Cortex of kidney (tissue), 1 donor: ENCODE data around the gene DDX47.

Source experiments
- DNase-seq: peaks from one replicate; lab custom pipeline; 2025; lab: John Stamatoyannopoulos, UW

Gene DDX47

DNA sequence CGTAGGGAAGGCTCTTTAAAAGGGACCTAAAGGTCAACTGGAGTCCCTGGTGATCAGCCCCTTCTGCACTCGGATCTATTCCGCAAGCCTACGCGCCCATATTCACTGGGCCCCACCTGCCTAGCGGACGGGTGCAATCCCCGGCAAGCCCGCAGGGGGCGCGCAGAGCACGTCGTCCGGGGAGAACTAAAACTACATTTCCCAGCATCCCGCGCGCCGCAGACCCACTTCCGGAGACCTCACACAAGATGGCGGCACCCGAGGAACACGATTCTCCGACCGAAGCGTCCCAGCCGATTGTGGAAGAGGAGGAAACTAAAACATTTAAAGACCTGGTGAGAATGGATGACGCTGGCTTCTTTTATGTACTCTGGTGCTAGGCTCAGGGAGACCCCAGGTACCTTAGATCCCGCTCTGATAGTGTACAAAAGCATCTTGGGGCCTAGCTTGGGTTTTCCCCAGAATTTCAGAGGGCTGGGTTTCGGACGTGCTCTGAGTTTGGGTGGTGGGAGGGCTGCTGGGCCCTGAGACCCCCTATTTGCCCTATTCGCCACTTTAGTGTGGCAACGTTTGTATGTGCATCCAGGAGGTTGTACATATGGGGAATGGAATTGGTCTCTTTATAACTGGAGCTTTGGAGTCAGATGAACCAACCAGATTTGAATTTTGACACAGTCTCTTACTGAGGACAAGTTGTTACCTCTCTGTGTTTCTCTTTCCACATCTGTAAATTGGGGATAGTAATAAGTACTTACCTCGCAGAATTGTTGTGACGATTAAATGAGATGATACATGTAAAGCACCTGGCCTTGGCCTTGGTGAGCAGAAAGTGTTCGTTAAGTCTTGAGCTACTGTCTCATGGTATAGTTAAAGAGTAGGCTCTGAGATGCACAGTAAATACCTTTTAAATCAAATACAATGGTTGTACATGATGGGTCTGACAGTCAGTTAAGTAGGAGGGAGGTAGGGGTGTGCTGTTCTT lies at the start of gene DDX47:
Gene DDX47, plus strand, starts transcription at position 227 of the 982 bp plus-strand sequence. Its CDS starts 22 bp downstream, at position 249.
- peak; percentile 15 for DNase-seq

DNA sequence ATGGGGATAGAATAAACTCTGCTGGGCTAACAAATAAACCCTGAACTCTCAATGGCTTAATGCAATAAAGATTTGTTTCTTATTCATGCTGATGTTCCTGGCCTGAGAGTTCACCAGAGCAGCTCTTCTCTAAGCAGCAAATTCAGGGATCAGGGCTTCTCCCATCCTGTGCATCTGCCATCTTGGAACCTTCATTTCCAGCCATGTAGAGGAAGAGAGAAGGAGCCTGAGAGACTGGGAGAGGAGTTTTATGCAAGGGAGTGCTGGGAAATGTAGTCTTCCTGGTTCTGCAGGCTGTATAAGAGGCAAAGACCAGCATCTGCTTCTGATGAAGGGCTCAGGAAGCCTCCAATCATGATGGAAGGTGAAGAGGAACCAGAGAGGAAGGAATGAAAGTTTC lies 48.3 kb upstream of the DDX47 start:
- DNase-seq = no peak

DNA sequence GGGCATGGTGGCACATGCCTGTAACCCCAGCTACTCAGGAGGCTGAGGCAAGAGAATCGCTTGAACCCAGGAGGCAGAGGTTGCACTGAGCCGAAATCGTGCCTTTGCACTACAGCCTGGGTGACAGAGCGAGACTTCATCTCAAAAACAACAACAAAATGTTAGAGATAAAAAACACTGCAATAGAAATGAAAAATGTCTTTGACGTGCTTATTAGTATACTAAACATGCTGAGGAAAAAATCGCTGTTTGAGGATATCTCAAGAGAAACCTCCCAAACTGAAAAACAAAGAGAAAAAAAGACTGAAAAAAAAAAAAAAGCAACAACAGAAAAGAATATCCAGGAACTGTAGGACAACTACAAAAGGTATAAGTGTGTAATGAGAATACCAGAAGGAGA lies 42.9 kb upstream of the DDX47 start:
- no peak for DNase-seq

DNA sequence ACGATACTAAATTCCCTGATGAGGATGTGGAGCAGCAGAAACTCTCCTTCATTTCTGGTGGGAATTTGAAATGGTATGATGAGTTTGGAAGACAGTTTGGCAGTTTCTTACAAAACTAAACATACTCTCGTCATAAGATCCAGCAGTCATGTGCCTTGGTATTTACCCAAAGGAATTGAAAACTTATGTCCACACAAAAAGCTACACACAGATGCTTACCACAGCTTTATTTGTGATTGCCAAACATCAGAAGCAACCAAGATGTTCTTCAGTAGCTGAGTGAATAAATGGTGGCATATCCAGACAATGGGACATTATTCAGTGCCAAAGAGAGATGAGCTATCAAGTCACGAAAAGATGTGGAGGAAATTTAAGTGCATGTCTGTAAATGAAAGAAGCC lies 38.4 kb upstream of the DDX47 start:
- DNase-seq = no peak

DNA sequence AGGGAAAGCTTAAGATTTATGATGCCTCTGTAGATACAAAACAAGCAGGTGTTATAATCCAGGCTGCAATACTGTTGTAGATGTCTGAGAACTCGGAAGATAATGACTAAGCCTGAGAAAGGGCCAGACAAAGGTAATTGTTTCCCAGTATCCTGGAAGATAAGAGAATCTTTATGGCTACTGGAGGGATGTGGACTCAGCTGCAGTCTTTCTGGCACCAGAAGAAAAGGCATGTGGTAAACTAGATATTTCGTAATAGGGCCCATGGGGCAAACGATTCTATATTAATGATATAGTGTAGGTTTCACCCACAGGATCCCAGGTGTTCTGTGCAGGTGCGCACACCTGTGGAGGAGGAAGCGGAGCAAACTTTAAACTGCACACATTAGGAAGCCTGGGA lies 36.9 kb upstream of the DDX47 start:
- DNase-seq = no peak

DNA sequence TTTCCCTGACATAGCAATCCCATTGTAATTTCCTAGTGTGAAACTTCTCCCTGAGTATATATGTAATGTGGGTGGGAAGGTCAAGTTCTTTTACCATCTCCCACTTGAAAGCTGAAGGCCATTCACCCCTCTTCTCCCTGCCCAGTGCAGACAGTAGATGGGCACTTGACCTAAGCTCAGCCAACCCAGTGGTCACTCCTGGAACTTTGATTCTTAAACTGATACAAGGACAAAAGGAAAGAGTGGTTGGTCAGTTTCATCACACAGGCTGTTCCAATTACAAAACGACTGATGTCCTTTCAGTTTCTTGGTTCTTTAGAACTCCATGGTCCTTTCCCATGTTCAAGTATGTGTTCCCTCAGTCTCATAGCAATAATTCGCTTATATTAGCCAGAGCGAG lies 36.1 kb upstream of the DDX47 start:
- no peak for DNase-seq

DNA sequence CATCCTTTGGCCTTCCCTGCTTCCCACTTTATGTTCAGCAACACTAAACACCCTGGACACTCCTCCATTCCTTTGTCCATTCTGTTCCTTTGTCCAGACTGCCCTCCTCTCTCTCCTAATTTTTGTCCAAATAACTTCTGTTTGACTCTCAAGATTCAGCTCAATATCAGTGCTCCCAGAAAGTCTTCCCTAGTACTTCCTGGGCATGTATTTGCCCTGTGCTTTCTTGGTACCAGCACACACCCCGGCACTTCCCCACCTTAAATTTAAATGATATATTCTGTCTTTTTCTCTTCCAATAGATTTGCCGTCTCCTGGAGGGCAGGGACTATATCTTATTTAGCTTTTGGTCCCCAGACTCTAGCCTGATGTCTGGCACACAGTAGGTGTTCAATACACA lies 34.1 kb upstream of the DDX47 start:
- DNase-seq = no peak

DNA sequence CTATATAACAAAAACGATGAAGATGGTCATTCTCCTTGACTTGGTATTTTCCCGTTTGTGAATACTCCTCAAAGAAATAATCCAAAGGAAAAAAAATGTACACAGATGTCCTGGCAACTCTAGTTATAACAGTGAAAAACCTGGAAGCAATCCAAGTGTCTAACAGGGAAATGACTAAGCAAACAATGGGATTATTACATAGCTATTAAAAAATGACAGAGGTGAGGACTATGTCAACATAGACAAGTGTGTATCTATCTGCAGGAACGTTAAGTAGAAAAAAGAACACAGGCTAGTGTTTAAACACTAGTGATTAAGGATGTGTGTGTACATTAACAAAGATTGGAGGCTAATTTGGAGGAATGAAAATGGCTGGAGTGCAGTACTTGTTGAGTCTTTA lies 33.6 kb upstream of the DDX47 start:
- DNase-seq = no peak

DNA sequence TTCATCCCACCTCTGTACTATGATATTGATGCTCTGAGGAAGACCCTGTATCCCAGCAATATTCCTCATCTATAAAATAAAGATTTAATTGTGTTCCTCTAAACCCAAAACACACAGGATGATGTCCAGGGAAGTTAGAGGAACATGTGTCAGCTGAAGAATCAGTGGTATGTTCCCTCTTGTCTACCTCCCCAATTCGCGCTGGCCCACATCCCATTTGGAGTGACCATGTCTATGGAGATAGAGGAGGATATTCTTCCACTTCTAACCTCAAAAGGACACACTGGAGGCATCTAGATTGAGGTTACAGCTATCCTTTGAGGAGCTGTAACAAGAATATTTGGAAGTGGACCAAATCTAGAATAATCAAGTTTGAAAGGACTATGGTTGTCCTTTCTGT lies 29.0 kb upstream of the DDX47 start:
- no peak for DNase-seq

DNA sequence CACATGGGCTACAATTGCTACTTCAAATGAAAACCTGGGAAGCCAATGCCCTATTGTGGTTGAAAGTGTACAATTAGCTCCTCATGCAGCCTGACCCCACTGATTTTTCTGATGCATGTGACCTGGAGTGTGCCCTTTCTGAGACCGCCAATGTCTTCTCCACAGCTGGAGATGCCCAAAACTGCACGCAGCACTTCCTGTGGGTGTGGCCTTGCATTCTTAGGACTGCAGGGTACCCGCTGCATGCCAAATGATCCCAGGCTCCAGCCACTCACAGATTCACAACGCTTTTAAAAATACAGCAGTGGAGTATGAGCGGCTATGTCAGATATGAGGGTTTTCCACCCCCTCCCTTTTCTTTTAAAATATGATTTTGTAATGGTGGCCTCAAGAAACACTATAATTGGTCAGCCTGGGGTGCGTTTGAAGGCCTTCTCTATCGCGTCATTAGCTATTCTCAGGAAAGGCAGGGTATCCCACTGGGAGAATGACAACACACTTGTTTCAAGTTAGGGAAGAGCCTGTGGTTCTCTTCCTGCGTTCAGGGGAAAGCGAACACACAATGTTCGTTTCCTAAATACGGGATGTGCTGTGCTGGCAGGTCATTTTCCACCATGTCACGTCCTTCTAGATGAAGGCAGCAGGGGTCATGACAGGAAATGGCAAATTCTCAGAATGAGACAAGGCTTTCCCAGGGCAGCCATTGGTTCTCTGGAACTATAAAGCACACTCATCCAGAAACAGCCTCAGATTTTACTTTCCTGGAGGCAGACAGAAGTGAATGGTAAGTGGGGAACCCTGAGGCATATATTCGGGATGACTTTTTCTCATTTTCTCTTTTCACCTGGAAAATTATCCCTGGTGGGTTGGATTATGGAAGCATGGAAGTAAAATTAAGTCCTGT lies 28.0 kb upstream of the DDX47 start, which contains the start of gene APOLD1:
Gene APOLD1, plus strand, starts transcription at position 749 of the 904 bp plus-strand sequence. Its CDS starts 33 bp downstream, at position 782.
- no peak for DNase-seq

DNA sequence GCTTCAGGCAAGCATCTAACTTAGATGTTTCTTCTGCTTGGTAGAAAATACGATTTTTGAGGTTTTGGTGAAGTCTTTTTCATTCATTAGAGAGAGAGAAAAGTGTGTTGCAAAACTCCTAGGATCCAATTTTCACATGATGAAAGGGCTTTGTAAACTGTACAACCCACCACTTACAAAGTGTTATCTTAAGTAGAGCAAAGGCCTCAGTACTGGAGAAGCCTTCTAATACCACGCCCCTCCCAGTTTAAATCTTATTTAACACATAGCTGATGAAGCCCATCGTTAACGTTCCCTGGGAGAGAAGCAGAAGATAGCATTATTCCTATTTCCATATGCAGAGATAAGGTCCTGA lies 26.8 kb upstream of the DDX47 start:
- DNase-seq = no peak

DNA sequence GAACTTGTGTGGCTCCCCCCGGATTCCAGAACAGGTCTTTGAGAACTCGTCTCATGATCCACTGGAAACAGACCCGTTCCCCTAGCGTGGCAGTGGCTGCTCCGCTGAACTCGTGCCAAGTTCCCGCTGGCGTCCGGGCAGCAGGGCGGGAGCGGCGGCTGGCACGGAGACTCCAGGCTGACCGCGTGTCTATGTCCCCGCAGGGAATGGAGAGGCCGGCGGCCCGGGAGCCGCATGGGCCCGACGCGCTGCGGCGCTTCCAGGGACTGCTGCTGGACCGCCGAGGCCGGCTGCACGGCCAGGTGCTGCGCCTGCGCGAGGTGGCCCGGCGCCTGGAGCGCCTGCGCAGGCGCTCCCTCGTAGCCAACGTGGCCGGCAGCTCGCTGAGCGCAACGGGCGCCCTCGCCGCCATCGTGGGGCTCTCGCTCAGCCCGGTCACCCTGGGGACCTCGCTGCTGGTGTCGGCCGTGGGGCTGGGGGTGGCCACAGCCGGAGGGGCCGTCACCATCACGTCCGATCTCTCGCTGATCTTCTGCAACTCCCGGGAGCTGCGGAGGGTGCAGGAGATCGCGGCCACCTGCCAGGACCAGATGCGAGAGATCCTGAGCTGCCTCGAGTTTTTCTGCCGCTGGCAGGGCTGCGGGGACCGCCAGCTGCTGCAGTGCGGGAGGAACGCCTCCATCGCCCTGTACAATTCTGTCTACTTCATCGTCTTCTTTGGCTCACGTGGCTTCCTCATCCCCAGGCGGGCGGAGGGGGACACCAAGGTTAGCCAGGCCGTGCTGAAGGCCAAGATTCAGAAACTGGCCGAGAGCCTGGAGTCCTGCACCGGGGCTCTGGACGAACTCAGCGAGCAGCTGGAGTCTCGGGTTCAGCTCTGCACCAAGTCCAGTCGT lies 26.2 kb upstream of the DDX47 start:
- no peak for DNase-seq

DNA sequence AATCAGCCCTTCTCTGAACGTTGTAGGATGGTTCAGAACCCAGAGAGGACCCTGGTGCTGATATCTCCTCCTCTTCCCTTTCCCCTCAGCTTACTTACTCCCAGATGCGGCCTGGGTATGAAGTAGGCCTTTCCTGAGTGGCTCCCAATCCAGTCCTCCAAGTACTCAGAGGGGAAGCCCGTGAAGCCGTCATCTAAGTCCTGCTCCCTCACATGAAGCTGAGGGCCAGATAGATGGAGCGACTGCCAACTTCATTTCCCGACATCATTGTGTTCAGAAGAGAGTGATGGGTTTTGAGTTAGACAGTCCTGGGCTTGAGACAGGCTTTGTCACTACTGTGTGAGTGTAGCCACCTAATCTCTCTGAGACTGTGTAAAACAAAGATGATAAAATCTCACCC lies 25.0 kb upstream of the DDX47 start:
- DNase-seq = no peak

DNA sequence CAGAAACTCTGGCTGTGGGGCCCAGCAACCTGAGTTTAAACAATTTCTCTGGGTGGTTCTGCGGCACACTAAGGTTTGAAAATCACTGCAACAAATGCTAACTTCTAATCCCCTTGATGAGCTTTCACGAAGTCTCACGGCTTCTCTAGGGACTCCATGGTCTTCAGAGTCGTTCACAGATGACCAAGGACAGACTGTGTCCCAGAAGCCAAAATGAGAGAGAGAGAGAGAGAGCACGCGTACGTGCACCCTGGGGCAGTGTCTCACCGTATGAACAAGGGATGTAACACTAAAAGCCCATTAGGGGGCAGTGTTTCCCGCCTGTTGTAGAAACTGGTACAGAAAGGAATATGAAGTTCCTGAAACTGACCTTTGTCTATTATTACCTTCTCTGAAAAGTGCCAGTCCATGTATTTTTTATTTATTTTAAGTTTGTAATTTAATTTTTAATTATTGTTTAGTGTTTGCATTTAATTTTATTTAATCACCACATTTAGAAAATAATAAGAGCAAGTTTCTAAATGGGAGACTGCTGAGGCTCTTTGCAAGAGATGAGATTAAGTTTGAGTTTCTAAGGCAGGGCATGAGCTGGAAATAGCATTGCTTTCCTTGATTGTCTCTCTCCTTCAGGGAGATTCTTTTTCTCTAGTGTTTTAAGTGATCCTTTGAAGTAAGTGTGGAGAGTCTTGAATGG lies 24.3 kb upstream of the DDX47 start:
- DNase-seq = no peak

DNA sequence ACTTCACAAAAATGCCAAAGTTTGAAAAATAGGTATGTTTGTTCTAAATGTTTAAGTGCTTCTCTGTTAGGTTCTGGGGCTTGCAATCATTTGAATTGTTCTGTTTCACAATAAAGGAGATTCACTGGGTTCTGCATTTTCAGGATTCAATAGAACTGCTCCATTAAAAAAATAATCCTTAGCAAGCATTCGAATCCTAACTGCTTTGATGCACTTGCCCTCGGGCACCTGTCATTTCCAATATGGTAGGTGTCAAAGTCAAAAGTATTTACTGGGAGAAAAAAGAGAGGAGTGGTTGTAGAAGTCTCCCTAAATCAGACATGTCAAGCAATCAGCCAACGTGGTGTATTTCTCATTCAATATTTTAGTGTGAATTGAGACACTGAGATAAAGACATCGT lies 22.2 kb upstream of the DDX47 start:
- no peak for DNase-seq

DNA sequence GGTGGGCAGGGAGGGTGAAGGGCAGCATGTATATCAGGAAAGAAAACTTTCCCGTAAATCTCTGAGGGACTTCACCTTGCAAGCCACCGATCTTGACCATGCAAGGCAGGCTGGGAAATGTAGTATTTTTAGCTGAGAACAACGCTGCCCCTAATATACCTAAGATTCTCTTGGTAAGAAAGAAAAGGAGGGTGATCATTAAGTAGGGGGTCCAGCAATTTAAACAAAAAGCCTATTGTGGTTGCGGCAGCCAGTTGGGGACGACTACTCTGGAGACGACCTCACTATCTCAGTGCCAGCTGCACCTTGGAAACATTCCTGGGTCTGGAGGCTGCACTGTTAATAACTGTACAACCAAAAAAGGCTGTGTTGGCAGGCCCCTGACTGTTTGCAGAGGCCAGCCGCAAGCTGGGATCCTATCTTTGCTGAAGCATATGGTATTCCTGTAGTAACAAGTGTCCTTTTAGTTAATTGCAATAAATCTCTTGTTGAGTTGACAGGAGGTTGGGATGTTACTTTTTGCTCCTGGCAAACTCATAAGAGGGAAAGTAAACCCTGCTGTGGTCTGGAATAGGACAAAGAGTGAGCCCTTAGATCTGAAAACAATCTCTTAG lies 21.3 kb upstream of the DDX47 start:
- DNase-seq = no peak

DNA sequence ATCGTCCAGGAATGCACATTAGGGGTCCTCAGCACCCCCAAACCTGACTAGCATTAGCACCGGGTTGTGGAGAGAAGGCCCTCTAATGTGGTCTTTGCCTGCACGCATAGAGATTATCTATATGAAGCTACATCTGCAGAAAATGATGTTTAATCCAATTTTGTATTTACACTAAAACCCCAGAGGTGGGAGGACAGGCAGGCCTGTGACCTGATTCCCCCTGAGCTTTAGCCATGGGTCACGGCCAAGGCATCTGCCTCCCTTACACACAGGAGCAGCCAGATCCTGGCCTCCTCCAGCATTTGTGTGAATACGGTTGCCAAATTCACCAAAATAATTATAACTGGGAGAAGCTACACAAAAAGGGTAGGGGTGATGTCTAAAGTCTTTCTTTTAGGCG lies 20.7 kb upstream of the DDX47 start:
- no peak for DNase-seq

DNA sequence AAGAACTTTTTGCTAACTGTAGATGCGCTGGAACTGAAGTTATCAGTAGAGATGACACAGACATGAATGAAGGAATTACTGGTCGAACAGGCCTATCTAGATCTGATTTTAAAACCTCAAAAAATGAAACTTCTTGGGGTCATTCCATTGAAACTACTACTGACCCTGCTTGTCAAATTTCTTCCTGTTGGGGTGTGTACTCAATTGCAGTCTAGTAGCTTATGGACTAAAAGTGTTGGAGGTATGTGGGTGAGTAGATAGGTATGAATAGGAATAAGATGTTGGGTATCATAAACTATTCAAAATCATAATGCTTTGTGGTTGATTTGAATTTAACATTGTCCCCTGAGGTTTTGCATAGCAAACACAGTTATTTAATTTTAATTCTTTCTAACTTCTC lies 18.5 kb upstream of the DDX47 start:
- DNase-seq = no peak

DNA sequence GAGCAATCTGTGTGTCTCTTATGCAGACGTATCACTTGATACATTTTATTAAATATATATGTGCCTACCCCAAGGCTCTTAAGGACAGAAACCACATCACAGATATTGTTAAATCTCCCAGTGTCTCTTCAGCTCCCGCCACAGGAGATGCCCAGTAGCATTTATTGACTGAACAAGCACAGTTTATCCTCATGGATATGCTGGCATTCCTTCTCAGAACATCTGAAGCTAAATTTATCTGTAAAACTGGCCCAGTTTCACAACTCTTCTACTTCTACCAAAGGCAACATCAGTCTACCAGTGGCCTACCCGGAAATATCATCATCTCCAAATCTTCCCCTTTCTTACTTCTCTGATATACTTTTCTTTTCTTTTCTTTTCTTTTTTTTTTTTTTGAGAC lies 17.0 kb upstream of the DDX47 start:
- DNase-seq = no peak

DNA sequence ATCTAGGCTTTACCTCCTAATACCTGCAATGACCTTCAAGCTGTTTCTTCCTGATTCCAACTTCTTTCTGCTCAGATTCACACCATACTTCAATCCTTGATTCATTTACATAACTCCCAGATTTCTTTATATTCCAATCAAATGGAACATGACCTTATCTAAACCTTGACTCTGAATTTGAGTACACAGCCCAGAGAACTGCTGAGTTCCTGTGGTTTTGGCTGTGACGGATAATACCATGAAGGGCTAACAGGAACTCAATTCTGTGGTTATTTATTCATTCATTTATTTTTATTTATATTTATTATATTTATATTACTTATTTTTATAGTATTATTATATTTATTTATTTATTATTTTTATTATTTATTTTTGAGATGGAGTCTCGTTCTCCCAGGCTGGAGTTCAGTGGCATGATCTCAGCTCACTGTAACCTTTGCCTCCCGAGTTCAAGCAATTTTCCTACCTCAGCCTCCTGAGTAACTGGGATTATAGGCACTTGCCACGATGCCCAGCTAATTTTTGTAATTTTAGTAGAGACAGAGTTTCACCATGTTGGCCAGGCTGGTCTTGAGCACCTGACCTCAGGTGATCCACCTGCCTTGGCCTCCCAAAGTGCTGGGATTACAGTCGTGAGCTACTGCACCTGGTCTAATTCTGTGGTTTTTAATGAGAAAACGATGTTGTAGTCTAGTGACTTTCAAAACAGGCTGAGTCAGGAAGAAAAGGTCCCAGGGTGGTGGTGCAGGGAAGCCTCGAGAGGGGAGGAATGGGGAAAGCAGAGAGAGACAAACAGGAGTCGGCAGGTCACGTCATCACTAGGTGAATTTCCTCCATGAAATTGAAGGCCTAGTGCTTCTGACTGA lies 16.0 kb upstream of the DDX47 start:
- no peak for DNase-seq
